Left ventricle myocardium inferior (tissue), 1 donor: Measurements from ENCODE around the gene MST1. TPM values are rescaled to one million over a fixed set of nuclear protein-coding genes. Genes with fewer than 3 reads are reported as not detected.

ENCODE experiments used
- DNase-seq: peaks from one replicate; pipeline ENCODE4 v3.0.0-alpha.2; 2020
- H3K27ac ChIP-seq: fragments of 200-600 bp; replicated peaks from 2 replicates; pipeline ENCODE4 v1.8.0; 2021
- H3K27me3 ChIP-seq: fragments of 200-600 bp; 2 replicates; pipeline ENCODE4 v1.8.0; 2021; ENCODE audit warnings: low read depth
- H3K36me3 ChIP-seq: fragments of 200-600 bp; 2 replicates; pipeline ENCODE4 v1.8.0; 2021
- H3K4me1 ChIP-seq: fragments of 200-600 bp; 2 replicates; pipeline ENCODE4 v1.8.0; 2021
- H3K4me3 ChIP-seq: fragments of 200-600 bp; 2 replicates; pipeline ENCODE4 v1.8.0; 2021; ENCODE audit warnings: mild to moderate bottlenecking, moderate library complexity
- H3K9me3 ChIP-seq: fragments of 200-600 bp; replicated peaks from 2 replicates; pipeline ENCODE4 v1.8.0; 2021
- CTCF ChIP-seq: fragments of 200-600 bp; IDR thresholded peaks from 2 replicates; pipeline ENCODE4 v1.8.0; 2021; ENCODE audit warnings: antibody characterized with exemption, mild to moderate bottlenecking, borderline replicate concordance
- intact Hi-C: fragments of 100-400 bp; cut with micrococcal nuclease; formaldehyde crosslinking; loops from one replicate; pipeline ENCODE4 v1.11.0; 2022
- total RNA-seq: library from RNA; stranded (reverse); fragmentation: NEBNext Ultra II Directional; extraction: Animal tissue kit (Norgen Biotek cat#: 25700); gene quantifications from one replicate; pipeline ENCODE4 v1.2.1, GENCODE V29; 2021
- donor health status: DM: no; HTN: yes; CAD: no; lungs with severe emphysema.

The MST1 gene
- total RNA-seq, 1 donor from 2014 or later = 5.4 TPM

- no peak for TF ChIP-seq CTCF
- intact Hi-C loops = no loop called here
- peaks cover 7% of the 10 kb centered on the region for H3K4me1 ChIP-seq
- H3K27ac ChIP-seq = no peak overlapping the region
- no peaks in the 10 kb centered on the region for H3K9me3 ChIP-seq
- no peaks in the 10 kb centered on the region for H3K27me3 ChIP-seq
- no peak overlapping the region for H3K4me3 ChIP-seq
- no peak for DNase-seq
- H3K36me3 ChIP-seq = peaks cover 43% of the 10 kb centered on the region
Observed at GRCh38 chr3:49706456-49707112, 17.3 kb upstream of the MST1 start.

DNA sequence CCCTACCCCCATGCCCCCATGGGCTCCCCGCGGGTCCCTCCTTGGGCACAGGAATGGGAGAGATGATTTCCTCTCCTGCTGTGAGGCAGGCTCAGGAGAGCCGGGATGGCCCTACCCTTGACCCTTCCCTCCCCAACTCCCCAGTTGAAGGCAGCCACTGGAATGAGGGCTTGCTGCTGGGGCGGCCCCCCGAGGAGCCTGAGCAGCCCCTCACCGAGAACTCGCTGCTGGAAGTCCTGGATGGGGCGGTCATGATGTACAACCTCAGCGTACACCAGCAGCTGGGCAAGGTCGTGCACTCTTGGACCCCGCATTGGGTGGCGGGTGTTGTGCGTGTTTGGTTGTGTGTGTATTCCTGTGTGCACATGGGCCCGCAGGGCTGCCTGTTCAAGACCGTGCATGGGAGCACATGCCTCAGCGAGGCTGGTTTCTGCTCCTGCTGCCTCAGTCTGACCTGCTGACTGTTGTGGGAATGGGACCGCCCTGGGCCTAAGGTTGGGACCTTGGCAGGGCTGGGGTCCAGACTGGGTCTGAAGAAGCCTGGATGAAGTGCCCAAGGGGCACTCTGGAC is 16.2 kb upstream of the MST1 start:
- TF ChIP-seq CTCF = no peak
- H3K4me1 ChIP-seq = peaks cover 7% of the 10 kb centered on the region
- no peaks in the 10 kb centered on the region for H3K27me3 ChIP-seq
- H3K4me3 ChIP-seq = no peak overlapping the region
- no peak for DNase-seq
- H3K9me3 ChIP-seq = no peaks in the 10 kb centered on the region
- intact Hi-C loops = no loop called here
- no peak overlapping the region for H3K27ac ChIP-seq
- peaks cover 51% of the 10 kb centered on the region for H3K36me3 ChIP-seq

DNA sequence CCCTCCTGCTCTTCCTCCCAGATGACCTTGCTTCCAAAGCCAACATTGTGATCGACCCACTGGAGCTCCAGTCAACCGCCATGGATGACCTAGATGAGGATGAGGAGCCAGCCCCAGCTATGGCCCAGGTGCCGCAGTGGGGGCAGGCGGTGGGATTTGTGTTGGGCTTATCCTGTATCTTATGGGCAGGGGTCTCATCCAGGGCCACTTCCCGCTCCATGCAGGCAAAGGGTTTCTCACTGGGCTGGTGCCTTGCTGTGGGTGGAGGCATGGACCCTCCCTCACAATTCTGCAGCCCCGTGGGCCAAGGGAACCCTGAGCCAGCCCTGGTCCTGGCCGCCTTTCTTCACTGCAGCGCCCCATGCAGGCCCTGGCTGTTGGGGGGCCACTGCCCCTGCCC is 15.4 kb upstream of the MST1 start:
- TF ChIP-seq CTCF = no peak
- H3K27me3 ChIP-seq = no peaks in the 10 kb centered on the region
- no peak overlapping the region for H3K4me3 ChIP-seq
- no peak for DNase-seq
- H3K27ac ChIP-seq = no peak overlapping the region
- no peaks in the 10 kb centered on the region for H3K9me3 ChIP-seq
- intact Hi-C loops = no loop called here
- peaks cover 59% of the 10 kb centered on the region for H3K36me3 ChIP-seq
- peaks cover 14% of the 10 kb centered on the region for H3K4me1 ChIP-seq

DNA sequence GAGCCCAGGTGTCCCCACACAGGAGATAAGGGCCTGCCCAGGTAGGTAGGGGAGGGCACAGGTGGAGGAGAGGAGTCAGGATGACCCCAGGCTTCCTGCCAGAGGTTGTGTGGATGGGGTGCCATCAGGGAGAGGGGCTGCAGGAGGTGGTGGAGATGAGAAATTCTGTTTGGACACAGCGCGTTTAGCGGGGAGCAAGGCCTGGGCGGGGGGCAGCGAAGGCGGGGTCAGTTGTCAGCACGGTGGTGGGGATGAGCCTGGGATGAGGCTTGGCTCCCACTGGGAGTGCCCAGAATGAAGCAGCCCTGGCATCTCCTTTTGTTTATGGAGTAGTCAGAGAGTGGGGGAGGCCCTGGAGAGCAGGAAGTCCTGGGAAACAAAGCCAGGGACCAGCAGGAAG is 14.7 kb upstream of the MST1 start:
- no peak for TF ChIP-seq CTCF
- no peak for DNase-seq
- H3K27me3 ChIP-seq = no peaks in the 10 kb centered on the region
- peaks cover 21% of the 10 kb centered on the region for H3K4me1 ChIP-seq
- no peak overlapping the region for H3K4me3 ChIP-seq
- no peaks in the 10 kb centered on the region for H3K9me3 ChIP-seq
- intact Hi-C loops = no loop called here
- H3K36me3 ChIP-seq = peaks cover 65% of the 10 kb centered on the region
- no peak overlapping the region for H3K27ac ChIP-seq

DNA sequence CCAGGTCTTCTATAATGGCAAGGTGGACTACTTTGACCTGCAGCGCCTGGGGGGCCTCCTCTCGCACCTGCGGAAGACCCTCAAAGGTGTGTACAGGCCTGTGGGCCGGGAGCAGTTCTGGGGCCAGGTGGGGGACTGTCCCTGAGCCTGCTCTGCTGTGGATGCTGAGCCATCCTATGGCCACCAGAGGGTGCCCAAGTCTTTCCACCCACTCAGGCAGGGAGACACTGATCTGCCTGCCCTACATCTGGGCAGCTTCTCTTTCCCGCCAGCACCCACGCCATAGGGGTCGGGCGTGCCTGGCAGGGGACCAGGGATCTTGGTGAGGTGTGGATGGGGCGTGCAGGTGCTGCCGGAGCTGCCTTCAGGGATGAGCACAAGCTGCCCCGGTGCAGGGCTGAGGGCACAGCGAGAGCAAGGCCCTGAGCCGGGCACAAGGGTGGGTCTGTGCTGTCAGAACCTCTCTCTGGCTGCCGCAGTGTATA is 14.2 kb upstream of the MST1 start:
- no peaks in the 10 kb centered on the region for H3K27me3 ChIP-seq
- peak; percentile 84 for TF ChIP-seq CTCF
- H3K36me3 ChIP-seq = peaks cover 69% of the 10 kb centered on the region

More for the DNA sequence above, 14.2 kb upstream of the MST1 start:
- Histone ChIP-seq H3K4me3 (no peak overlapping the region), H3K9me3 (no peaks in the 10 kb centered on the region), H3K27ac (no peak overlapping the region), H3K4me1 (peaks cover 26% of the 10 kb centered on the region)
- intact Hi-C loops = no loop called here
- peak; percentile 40 for DNase-seq
